ENCODE measurements around the gene PSD2. TPM values are rescaled to one million over a fixed set of nuclear protein-coding genes. Genes with fewer than 3 reads are reported as not detected.

PSD2 gene
- total and polyA plus RNA-seq, 8 donors = 0.06 to 2.5 (median 1.7) TPM; not detected in 1

DNA sequence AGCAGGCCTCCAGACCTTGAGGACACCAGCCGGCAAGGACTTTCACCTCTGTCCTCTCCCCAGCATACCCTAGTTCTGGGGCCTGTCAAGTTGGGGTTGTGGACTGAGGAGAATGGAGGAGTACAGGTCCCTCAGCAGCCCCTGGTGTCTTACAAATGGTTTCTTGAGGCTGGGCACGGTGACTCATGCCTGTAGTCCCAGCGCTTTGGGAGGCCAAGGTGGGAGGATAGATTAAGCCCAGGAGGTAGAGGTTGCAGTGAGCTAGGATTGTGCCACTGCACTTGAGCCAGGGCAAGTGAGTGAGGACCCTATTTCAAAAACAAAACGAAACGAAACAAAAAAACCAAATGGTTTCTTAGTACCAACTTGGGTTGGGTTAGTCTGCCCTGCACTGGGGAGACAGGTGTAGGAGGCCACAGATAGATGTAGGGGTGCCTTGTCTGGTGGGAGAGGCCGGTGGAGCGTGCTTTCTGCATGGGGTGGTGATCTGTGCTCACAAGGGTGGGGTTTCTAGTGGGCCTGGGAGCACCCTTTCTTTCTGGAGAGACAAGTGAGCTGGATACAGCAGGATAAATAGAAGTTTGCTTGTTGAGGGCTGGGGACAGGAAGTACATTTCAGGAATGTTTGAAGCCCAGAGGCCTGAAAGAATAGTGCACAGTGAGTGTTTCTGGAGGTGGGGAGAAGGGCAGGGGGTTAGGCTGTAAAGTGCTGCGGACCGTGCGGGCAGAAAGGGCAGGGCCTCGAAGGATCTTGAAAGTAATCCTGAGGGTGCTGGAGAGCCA, 37.7 kb upstream of the PSD2 start:
- intact Hi-C loops (cut with DNase I) = no loop called here
- H3K4me3 ChIP-seq = no peak overlapping the region
- no peaks in the 10 kb centered on the region for H3K4me1 ChIP-seq
- H3K27me3 ChIP-seq = peaks cover 30 to 94% of the 10 kb centered on the region in 2 donors
- no peaks in the 10 kb centered on the region for H3K36me3 ChIP-seq
- no peak overlapping the region for H3K27ac ChIP-seq
- peak; percentile 64 for ATAC-seq
- peak in 1 of 4 donors; percentile 8 for DNase-seq
- H3K9me3 ChIP-seq = no peaks in the 10 kb centered on the region
- TF ChIP-seq, protein P1, sequence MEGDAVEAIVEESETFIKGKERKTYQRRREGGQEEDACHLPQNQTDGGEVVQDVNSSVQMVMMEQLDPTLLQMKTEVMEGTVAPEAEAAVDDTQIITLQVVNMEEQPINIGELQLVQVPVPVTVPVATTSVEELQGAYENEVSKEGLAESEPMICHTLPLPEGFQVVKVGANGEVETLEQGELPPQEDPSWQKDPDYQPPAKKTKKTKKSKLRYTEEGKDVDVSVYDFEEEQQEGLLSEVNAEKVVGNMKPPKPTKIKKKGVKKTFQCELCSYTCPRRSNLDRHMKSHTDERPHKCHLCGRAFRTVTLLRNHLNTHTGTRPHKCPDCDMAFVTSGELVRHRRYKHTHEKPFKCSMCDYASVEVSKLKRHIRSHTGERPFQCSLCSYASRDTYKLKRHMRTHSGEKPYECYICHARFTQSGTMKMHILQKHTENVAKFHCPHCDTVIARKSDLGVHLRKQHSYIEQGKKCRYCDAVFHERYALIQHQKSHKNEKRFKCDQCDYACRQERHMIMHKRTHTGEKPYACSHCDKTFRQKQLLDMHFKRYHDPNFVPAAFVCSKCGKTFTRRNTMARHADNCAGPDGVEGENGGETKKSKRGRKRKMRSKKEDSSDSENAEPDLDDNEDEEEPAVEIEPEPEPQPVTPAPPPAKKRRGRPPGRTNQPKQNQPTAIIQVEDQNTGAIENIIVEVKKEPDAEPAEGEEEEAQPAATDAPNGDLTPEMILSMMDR (IDR thresholded peaks at IDR 0.05) = no peak

DNA sequence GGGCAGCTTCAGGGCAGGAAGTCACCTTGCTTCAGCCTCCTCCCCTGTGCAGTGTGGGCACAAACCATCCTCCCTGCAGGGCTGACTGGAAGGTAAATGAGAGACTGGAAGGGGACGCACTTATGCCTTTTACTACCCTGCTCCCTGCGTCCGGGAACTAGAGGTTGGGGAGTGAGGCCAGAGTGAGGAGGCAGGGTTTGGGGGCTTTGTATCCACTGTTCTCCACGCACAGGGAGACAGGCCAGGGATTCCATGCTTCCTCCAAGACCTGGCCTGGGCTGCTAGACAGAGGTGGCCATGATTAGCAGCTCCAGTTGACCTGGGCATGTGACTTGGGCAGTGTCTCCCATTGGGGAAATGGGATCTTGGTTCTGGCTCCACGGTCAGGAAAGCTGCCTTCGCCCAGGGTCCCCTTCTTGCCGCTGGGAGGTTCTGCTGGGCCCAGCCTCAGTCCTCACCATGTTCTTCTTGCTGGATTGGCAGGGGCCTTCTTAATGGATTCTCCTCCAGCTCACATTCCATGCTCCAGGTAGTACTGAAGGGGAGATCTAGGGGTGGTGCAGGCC, 37.0 kb upstream of the PSD2 start:
- H3K4me1 ChIP-seq = no peaks in the 10 kb centered on the region
- H3K9me3 ChIP-seq = no peaks in the 10 kb centered on the region
- no peaks in the 10 kb centered on the region for H3K36me3 ChIP-seq
- H3K27ac ChIP-seq = no peak overlapping the region
- intact Hi-C loops (cut with DNase I) = no loop called here
- ATAC-seq = no peak
- H3K27me3 ChIP-seq = peaks cover 27 to 94% of the 10 kb centered on the region in 2 donors
- peak in 1 of 4 donors; percentile 37 for DNase-seq
- TF ChIP-seq, protein P1 (IDR thresholded peaks at IDR 0.05) = no peak
- H3K4me3 ChIP-seq = no peak overlapping the region

DNA sequence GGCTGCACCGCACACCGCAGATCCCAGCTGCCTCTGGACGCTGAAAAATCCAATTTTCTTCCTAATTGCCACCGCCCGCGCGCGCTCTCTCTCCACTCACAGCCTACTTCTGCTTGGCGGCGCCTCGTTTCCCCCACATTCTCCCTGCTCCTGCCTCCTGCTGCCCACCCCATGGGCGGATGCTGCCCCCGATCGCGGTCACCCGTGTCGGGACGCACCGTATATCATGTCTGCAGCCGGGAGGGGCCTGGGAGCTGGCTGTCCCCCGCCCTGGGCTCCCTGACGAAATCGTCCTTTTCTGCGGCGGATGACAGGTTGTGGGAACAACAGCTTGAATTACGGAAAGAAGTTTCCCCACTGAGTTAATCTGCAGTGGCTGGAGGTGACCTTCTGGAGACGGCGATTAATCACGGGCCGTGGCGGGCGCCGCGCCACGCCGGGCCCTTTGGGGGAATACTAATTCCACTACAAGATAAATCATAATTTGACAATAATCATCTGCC, 36.3 kb upstream of the PSD2 start:
- no peak for DNase-seq
- H3K27me3 ChIP-seq = peaks cover 32 to 94% of the 10 kb centered on the region in 2 donors
- no peak overlapping the region for H3K27ac ChIP-seq

DNA sequence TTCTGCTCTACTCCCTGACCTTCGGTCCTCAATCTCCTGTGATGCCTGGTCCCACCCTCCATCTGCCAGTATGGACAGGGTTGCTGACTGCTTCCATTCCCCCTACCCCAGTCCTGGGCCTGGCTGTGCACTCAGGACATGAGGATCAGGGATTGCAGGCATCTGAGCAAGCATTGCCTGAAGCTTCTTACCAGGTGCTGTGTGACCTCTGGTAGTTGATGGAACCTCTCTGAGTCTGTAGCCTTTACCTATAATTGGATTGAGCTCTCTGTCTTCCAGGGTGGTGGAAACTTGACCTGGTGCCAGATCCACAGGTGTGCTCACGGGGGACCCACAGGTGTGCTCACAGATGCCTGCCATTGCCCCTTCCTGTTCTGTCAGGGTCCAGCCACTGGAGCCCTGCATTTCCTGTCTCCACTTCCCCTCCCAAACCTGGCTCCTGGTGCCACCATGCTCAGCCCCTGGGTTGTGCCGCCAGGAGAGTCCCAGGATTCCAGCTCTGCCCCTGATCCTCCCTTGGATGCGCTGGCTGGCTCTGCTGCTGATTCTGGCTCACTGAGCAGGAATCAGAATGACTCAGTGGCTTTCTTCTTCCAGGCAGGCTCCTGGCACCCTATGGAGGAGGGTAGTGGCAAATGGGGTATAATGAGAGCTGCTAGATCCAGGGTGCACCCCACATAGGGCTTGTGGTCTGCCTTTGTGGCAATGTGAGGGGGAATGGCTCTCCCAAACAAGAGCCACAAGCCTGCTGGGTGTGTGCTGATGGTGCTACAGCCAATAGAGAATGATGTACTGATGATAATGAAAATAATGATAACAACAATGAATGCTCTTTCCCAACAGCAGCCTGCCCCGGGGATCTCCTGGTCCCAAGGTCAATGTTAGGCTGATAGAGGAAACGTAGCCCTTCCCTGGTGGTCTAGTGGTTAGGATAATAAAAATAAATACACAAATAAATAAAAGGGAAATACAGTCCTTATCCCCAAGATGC, 35.2 kb upstream of the PSD2 start:
- DNase-seq (peak in 1 of 4 donors; percentile 33), ATAC-seq (no peak)
- no peaks in the 10 kb centered on the region for H3K36me3 ChIP-seq
- H3K4me1 ChIP-seq = peaks cover 0 to 4% of the 10 kb centered on the region in 2 donors
- H3K9me3 ChIP-seq = no peaks in the 10 kb centered on the region
- TF ChIP-seq, protein P1 (IDR thresholded peaks at IDR 0.05) = no peak
- H3K27me3 ChIP-seq = peaks cover 31 to 94% of the 10 kb centered on the region in 2 donors
- H3K27ac ChIP-seq = no peak overlapping the region
- H3K4me3 ChIP-seq = no peak overlapping the region
- intact Hi-C loops (cut with DNase I) = loop anchor here in 1 of 2 donors (10.0 kb wide), 1 partner anchor 126 kb away; no protein-coding TSS in a partner anchor

More for the DNA sequence above, 36.3 kb upstream of the PSD2 start:
- Histone ChIP-seq H3K4me3 (no peak overlapping the region), H3K9me3 (no peaks in the 10 kb centered on the region), H3K4me1 (no peaks in the 10 kb centered on the region), H3K36me3 (no peaks in the 10 kb centered on the region)
- TF ChIP-seq, protein P1 (IDR thresholded peaks at IDR 0.05) = no peak
- ATAC-seq = no peak
- intact Hi-C loops (cut with DNase I) = no loop called here

Measured in left lung (tissue), 10 donors.